Esophagus squamous epithelium (tissue), 5 donors: ENCODE measurements around the gene SRPK3. TPM values are rescaled to one million over a fixed set of nuclear protein-coding genes. Genes with fewer than 3 reads are reported as not detected.

Experiments used
- DNase-seq: peaks from one replicate; lab custom pipeline; 2025; lab: John Stamatoyannopoulos, UW
- H3K27ac ChIP-seq, 4 donors: fragments of 200-600 bp; sonication (generic); one replicate each; pipeline ENCODE4 v1.5.1; 2016 to 2019; ENCODE audit warnings: mild to moderate bottlenecking in 1 of 4
- H3K27me3 ChIP-seq, 4 donors: fragments of 200-600 bp; sonication (generic); 1 replicate in 3 of 4; 2 replicates in 1 of 4; pipeline versions ENCODE4 v1.5.1 to v1.6.0; 2017 to 2021; ENCODE audit warnings: antibody characterized with exemption in 1 of 4
- H3K36me3 ChIP-seq, 3 donors: fragments of 200-600 bp; sonication (generic); one replicate each; pipeline ENCODE4 v1.5.1; 2016 to 2019
- H3K4me1 ChIP-seq, 3 donors: fragments of 200-600 bp; sonication (generic); one replicate each; pipeline ENCODE4 v1.5.1; 2017 to 2019
- H3K4me3 ChIP-seq, 4 donors: fragments of 200-600 bp; sonication (generic); 1 replicate in 3 of 4; 2 replicates in 1 of 4; pipeline ENCODE4 v1.5.1; 2016 to 2019; ENCODE audit warnings: mild to moderate bottlenecking in 2 of 4, moderate library complexity in 1 of 4
- H3K9me3 ChIP-seq, 3 donors: fragments of 200-600 bp; sonication (generic); one replicate each; pipeline ENCODE4 v1.5.1; 2016 to 2019
- CTCF ChIP-seq, 6 experiments: fragments of 450-650 bp in 4 of 6; fragments of 200-600 bp in 2 of 6; sonication (generic) in 2 of 6; IDR thresholded peaks; one replicate each; pipeline ENCODE4 v1.5.1; 2016 to 2019; ENCODE audit warnings: antibody characterized with exemption in 6 of 6, mild to moderate bottlenecking in 4 of 6, moderate library complexity in 4 of 6
- POLR2A ChIP-seq, 4 donors: fragments of 450-650 bp; IDR thresholded peaks; one replicate each; pipeline ENCODE4 v1.6.1; 2017; ENCODE audit warnings: antibody characterized with exemption in 4 of 4, mild to moderate bottlenecking in 4 of 4, moderate library complexity in 3 of 4
- WGBS, 2 donors: methylation state at CpG; one replicate each; pipeline ENCODE4 v1.1.5; 2018; 5-methylcytosine and 5-hydroxymethylcytosine counted together
- intact Hi-C: fragments of 100-400 bp; cut with DNase I; formaldehyde crosslinking; loops from one replicate; pipeline ENCODE4 v1.15.0; 2022
- total RNA-seq, 4 donors: library from RNA; depleted of rRNA; stranded (reverse); fragments of >200 nt; gene quantifications; one replicate each; pipeline ENCODE4 v1.1.0, GENCODE V29; 2016
- donor health status: DM: yes; HTN: yes; CAD: no.

SRPK3 gene
- total RNA-seq, 4 donors from 2014 or later, result 0.09 to 0.38 (median 0.15) TPM; not detected in 1

- Histone ChIP-seq H3K4me3 (no peak overlapping the region), H3K9me3 (no peaks in the 10 kb centered on the region), H3K36me3 (peaks cover 0 to 5% (median 0%) of the 10 kb centered on the region in 3 donors), H3K27me3 (no peaks in the 10 kb centered on the region), H3K4me1 (peaks cover 0 to 34% (median 20%) of the 10 kb centered on the region in 3 donors), H3K27ac (no peak overlapping the region)
- intact Hi-C loops, result loop anchor here (5.0 kb wide), 1 partner anchor 180 kb away; no protein-coding TSS in a partner anchor
- DNase-seq, result no peak
- 80 to 90% methylated on average over 5 to 20 of the region's 56 CpGs for WGBS, 2 donors
- no peak for TF ChIP-seq POLR2A (IDR thresholded peaks at IDR 0.05)
- TF ChIP-seq CTCF (IDR thresholded peaks at IDR 0.05), result no peak
Observed at GRCh38 chrX:153766871-153767673, 13.8 kb upstream of the SRPK3 start.

GRCh38 chrX:153767674-153768055 is 13.2 kb upstream of the SRPK3 start:
- Histone ChIP-seq H3K4me1 (peaks cover 0 to 34% (median 20%) of the 10 kb centered on the region in 3 donors), H3K27me3 (no peaks in the 10 kb centered on the region), H3K4me3 (no peak overlapping the region), H3K9me3 (no peaks in the 10 kb centered on the region), H3K36me3 (peaks cover 0 to 5% (median 0%) of the 10 kb centered on the region in 3 donors), H3K27ac (no peak overlapping the region)
- intact Hi-C loops, result loop anchor here (5.0 kb wide), 1 partner anchor 180 kb away; no protein-coding TSS in a partner anchor
- TF ChIP-seq POLR2A (IDR thresholded peaks at IDR 0.05), result no peak
- no CpG with 5 or more reads among the region's 20 CpGs for WGBS, 2 donors
- DNase-seq, result no peak

- Histone ChIP-seq H3K4me3 (no peak overlapping the region), H3K9me3 (no peaks in the 10 kb centered on the region), H3K27ac (no peak overlapping the region), H3K4me1 (peaks cover 0 to 34% (median 20%) of the 10 kb centered on the region in 3 donors), H3K36me3 (peaks cover 0 to 5% (median 0%) of the 10 kb centered on the region in 3 donors), H3K27me3 (no peaks in the 10 kb centered on the region)
- WGBS, 2 donors, result 83 to 85% methylated on average over 2 to 4 of the region's 22 CpGs
- TF ChIP-seq CTCF (IDR thresholded peaks at IDR 0.05), result no peak
- TF ChIP-seq POLR2A (IDR thresholded peaks at IDR 0.05), result no peak
- DNase-seq, result no peak
- intact Hi-C loops, result loop anchor here (5.0 kb wide), 1 partner anchor 179 kb away; no protein-coding TSS in a partner anchor
Observed at GRCh38 chrX:153768311-153769157, 12.3 kb upstream of the SRPK3 start.

GRCh38 chrX:153769158-153769864 is 11.5 kb upstream of the SRPK3 start:
- DNase-seq, result no peak
- no peaks in the 10 kb centered on the region for H3K27me3 ChIP-seq
- H3K27ac ChIP-seq, result no peak overlapping the region
- intact Hi-C loops, result loop anchor here (5.0 kb wide), 1 partner anchor 178 kb away; no protein-coding TSS in a partner anchor
- no peak overlapping the region for H3K4me3 ChIP-seq
- no peak for TF ChIP-seq POLR2A (IDR thresholded peaks at IDR 0.05)
- TF ChIP-seq CTCF (IDR thresholded peaks at IDR 0.05), result no peak
- no peaks in the 10 kb centered on the region for H3K9me3 ChIP-seq
- peaks cover 0 to 29% (median 19%) of the 10 kb centered on the region in 3 donors for H3K4me1 ChIP-seq
- H3K36me3 ChIP-seq, result peaks cover 0 to 5% (median 0%) of the 10 kb centered on the region in 3 donors
- WGBS, 2 donors, result 90% methylated on average over 4 of the region's 23 CpGs; no CpG with 5 or more reads in 1 of the 2 donors
